ENCODE measurements around the gene KRT1.

GRCh38 chr12:52641468-52641867 lies 38.7 kb downstream of the KRT1 start:
- TF ChIP-seq CTCF (IDR thresholded peaks at IDR 0.05) (no peak), ESRRA (IDR thresholded peaks at IDR 0.05; ENCODE audit: borderline replicate concordance, low read length) (no peak), POLR2A (IDR thresholded peaks at IDR 0.05; ENCODE audit: low read length) (no peak), USF2 (IDR thresholded peaks at IDR 0.05) (no peak)
